BE2C (cell line): ENCODE measurements around the gene RPL32.
"Not testable (repeated sequence)": the region's sequence is repeated elsewhere in the genome, so short reads cannot be mapped to it uniquely, and the experiment has no call there.

Experiments used
- DNase-seq: peaks from one replicate; pipeline ENCODE4 v3.0.0-alpha.2; 2020
- H3K27me3 ChIP-seq: fragments of 250-450 bp; sonication (Bioruptor Pico); 2 replicates; pipeline ENCODE4 v1.5.1; 2020; ENCODE audit warnings: mild to moderate bottlenecking
- H3K36me3 ChIP-seq: fragments of 250-450 bp; sonication (Bioruptor Pico); 2 replicates; pipeline ENCODE4 v1.5.1; 2020; ENCODE audit warnings: mild to moderate bottlenecking
- H3K4me1 ChIP-seq: fragments of 250-450 bp; sonication (Bioruptor Pico); 2 replicates; pipeline ENCODE4 v1.5.1; 2020
- H3K4me3 ChIP-seq: 2 replicates; pipeline ENCODE4 v1.5.1; 2011; ENCODE audit warnings: low read depth, low read length
- H3K9me3 ChIP-seq: fragments of 250-450 bp; sonication (Bioruptor Pico); 2 replicates; pipeline ENCODE4 v1.5.1; 2020
- TF ChIP-seq, protein P1 (sequence below): IDR thresholded peaks from 2 replicates; pipeline ENCODE4 v1.5.1; 2012; ENCODE audit warnings: mild to moderate bottlenecking, low read depth, low read length

Gene RPL32

DNA sequence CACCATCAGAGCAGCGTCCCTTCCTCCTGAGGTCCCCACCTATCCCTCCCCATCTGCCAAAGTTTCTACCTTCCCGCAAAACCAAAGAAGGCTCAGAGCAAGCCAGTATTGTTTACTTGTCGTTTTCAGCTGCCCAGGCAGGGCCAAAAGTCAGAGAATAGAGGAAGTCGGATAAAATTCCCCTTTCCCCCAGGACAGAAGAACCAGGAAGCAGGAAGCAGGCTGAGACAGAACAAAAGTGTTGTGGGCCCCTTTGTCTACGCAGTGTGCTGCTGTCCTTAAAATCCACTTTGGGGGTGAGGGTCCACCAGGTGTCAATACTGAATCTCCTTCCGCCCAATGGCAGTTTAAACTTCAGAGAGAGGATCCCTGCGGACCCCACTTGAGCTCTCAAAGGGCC is 18.5 kb upstream of the RPL32 start:
- no peak for DNase-seq
- no peak overlapping the region for H3K4me3 ChIP-seq
- no peaks in the 10 kb centered on the region for H3K36me3 ChIP-seq
- TF ChIP-seq, protein P1, sequence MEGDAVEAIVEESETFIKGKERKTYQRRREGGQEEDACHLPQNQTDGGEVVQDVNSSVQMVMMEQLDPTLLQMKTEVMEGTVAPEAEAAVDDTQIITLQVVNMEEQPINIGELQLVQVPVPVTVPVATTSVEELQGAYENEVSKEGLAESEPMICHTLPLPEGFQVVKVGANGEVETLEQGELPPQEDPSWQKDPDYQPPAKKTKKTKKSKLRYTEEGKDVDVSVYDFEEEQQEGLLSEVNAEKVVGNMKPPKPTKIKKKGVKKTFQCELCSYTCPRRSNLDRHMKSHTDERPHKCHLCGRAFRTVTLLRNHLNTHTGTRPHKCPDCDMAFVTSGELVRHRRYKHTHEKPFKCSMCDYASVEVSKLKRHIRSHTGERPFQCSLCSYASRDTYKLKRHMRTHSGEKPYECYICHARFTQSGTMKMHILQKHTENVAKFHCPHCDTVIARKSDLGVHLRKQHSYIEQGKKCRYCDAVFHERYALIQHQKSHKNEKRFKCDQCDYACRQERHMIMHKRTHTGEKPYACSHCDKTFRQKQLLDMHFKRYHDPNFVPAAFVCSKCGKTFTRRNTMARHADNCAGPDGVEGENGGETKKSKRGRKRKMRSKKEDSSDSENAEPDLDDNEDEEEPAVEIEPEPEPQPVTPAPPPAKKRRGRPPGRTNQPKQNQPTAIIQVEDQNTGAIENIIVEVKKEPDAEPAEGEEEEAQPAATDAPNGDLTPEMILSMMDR, result no peak
- no peaks in the 10 kb centered on the region for H3K27me3 ChIP-seq
- H3K4me1 ChIP-seq, result no peaks in the 10 kb centered on the region
- no peaks in the 10 kb centered on the region for H3K9me3 ChIP-seq

DNA sequence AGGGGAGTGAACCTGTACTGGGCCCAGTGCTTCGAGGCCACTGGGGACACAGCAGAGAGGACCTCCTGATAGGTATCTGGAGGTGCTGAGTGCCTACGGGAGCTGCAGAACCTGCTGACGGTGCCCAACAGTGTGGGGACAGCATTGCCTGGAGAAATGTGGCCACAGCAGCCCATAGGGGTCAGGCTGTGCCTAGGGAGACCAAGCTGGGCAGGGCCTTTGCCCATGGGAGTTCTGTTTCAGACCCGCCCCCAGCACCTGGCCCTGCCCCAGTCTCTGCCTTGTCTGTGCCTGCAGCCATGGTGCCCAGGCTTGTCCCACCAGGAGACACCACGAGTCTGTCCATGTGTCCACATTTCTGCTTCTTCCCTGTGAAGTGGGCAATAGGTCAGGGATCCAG is 15.3 kb upstream of the RPL32 start:
- Histone ChIP-seq H3K9me3 (no peaks in the 10 kb centered on the region), H3K36me3 (no peaks in the 10 kb centered on the region), H3K4me1 (no peaks in the 10 kb centered on the region), H3K4me3 (no peak overlapping the region), H3K27me3 (no peaks in the 10 kb centered on the region)
- TF ChIP-seq, protein P1, result no peak
- DNase-seq, result no peak

DNA sequence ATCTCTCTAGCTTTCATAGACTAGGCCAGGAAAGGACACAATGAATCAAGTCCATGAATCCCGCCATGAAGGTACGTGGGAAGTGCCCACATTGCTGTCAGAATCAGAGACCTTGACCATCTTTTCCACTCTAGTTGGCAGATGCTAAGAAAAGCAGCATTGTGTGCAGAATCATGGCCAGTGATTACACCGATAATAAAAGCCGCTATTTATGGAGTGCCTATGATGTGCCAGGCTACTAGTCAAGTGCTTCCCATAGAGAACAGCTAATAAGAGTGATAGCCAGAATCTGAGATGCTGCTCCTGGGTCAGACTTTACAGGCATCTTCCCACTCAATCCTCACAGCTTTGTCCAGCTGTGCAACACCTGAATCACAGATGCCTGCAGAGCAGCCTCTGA is 13.2 kb upstream of the RPL32 start:
- Histone ChIP-seq H3K36me3 (no peaks in the 10 kb centered on the region), H3K9me3 (no peaks in the 10 kb centered on the region), H3K4me3 (no peak overlapping the region), H3K4me1 (no peaks in the 10 kb centered on the region), H3K27me3 (no peaks in the 10 kb centered on the region)
- TF ChIP-seq, protein P1, result no peak
- DNase-seq, result no peak

DNA sequence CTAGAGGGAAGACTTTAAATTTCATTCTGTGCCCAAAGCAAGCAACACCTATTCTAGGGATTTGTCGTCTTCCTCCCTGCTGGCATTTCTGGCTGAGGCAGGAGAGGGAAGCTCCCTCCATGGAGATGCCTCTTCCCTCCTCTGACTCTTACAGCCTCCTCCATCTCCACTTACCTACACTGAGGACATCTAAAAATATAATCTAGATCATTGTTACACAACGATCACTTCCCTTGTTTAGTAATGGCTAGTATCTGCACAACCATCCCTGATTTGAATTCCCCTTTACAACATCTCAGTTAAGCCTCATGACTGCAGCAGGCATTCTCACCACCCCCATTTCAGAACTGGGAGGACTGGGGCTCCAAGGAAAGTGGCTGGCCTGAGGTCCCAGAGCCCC is 12.5 kb upstream of the RPL32 start:
- H3K36me3 ChIP-seq, H3K9me3 ChIP-seq, H3K27me3 ChIP-seq, DNase-seq, H3K4me1 ChIP-seq, H3K4me3 ChIP-seq: not testable (repeated sequence)

DNA sequence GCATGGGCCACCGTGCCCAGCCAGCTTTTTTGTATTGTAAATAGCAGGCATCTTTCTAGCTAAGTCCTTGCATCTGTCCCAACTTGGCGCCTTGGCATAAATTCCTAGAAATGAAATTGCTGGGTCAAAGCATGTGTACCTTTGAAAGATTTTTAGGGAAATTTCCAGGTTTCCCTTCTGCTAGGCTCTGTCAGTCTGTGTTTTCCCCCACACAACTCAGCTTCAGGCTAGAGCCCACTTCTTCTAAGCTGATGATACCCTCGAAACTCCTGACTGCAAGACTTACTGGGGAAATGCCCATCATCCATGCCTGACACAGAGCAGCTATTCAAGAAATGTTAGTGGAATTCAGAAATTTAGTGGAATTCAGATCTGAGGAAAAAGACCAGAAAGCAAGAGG is 10.8 kb upstream of the RPL32 start:
- H3K4me1 ChIP-seq, result no peaks in the 10 kb centered on the region
- H3K9me3 ChIP-seq, result no peaks in the 10 kb centered on the region
- TF ChIP-seq, protein P1, result no peak
- H3K36me3 ChIP-seq, result no peaks in the 10 kb centered on the region
- no peak overlapping the region for H3K4me3 ChIP-seq
- H3K27me3 ChIP-seq, result no peaks in the 10 kb centered on the region
- DNase-seq, result no peak

DNA sequence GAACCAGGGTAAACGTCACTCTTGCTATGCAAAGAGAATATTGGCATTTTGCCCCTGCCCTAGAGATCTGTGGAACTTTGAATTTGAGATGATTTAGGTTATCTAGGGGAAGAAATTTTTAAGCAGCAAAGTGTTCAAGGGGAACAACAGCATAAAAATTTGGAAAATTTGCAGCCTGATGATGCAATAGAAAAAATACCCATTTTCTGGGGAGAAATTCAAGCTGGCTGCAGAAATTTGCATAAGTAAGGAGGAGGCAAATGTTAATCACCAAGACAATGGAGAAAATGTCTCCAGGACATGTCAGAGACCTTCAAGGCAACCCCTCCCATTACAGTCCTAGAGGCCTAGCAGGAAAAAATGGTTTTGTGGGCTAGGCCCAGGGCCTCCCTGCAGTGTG is 4.4 kb upstream of the RPL32 start:
- TF ChIP-seq, protein P1, result no peak
- H3K27me3 ChIP-seq, result no peaks in the 10 kb centered on the region

DNA sequence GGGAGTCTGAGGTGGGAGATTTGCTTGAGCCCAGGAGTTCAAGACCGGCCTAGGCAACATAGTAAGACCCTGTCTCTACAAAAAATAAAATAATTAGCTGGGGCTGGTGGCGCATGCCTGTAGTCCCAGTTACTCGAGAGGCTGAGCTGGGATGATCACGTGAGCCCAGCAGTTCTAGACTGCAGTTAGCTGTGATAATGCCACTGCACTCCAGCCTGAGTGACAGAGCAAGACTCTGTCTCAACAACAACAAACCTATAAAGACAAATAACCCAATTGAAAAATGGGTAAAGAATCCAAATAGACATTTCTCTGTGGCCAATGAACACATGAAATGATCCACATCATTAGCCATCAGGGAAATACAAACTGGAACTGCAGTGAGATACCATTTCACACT is 1.1 kb upstream of the RPL32 start:
- peaks cover 36% of the 10 kb centered on the region for H3K36me3 ChIP-seq
- no peaks in the 10 kb centered on the region for H3K4me1 ChIP-seq
- no peaks in the 10 kb centered on the region for H3K27me3 ChIP-seq
- no peak for DNase-seq
- H3K9me3 ChIP-seq, result no peaks in the 10 kb centered on the region
- H3K4me3 ChIP-seq, result no peak overlapping the region
- TF ChIP-seq, protein P1, result no peak

More for the DNA sequence above, 4.4 kb upstream of the RPL32 start:
- Histone ChIP-seq H3K4me3 (no peak overlapping the region), H3K9me3 (no peaks in the 10 kb centered on the region), H3K4me1 (no peaks in the 10 kb centered on the region), H3K36me3 (peaks cover 2% of the 10 kb centered on the region)
- DNase-seq, result no peak
